ENCODE data around the gene TMEM19.

GRCh38 chr12:71704920-71705319 is 19.0 kb downstream of the TMEM19 start:
- TF ChIP-seq ARNTL (CRISPR knock-in tag; IDR thresholded peaks at IDR 0.05; ENCODE audit: borderline replicate concordance, low read depth) (no peak), PATZ1 (CRISPR knock-in tag; IDR thresholded peaks at IDR 0.05; ENCODE audit: borderline replicate concordance) (no peak), CSDC2 (CRISPR knock-in tag; IDR thresholded peaks at IDR 0.05) (no peak), TCF4 (CRISPR knock-in tag; IDR thresholded peaks at IDR 0.05; ENCODE audit: borderline replicate concordance) (no peak), ZNF8 (CRISPR knock-in tag; IDR thresholded peaks at IDR 0.05) (no peak), ZNF565 (CRISPR knock-in tag; conservative IDR thresholded peaks at IDR 0.05; ENCODE audit: low read depth) (no peak), PPARA (CRISPR knock-in tag; IDR thresholded peaks at IDR 0.05; ENCODE audit: borderline replicate concordance) (no peak), ZFP3 (CRISPR knock-in tag; IDR thresholded peaks at IDR 0.05) (no peak), GLIS3 (CRISPR knock-in tag; IDR thresholded peaks at IDR 0.05) (no peak), CSRNP3 (CRISPR knock-in tag; IDR thresholded peaks at IDR 0.05) (no peak)
